ENCODE measurements around the gene SGPP1. TPM values are rescaled to one million over a fixed set of nuclear protein-coding genes. Genes with fewer than 3 reads are reported as not detected.

The SGPP1 gene
- total RNA-seq, 2 experiments from 2014 or later, result 21.0 to 35.4 TPM

GRCh38 chr14:63647696-63648410 is 80.0 kb downstream of the SGPP1 start:
- DNase-seq (ENCODE audit: low spot score), result no peak
- Histone ChIP-seq H3K4me3 (ENCODE audit: low read depth, low read length, poor library complexity, severe bottlenecking) (no peak overlapping the region), H3K36me3 (ENCODE audit: insufficient read depth, low read length) (no peaks in the 10 kb centered on the region), H4K20me1 (ENCODE audit: insufficient read depth, low read length) (no peaks in the 10 kb centered on the region), H3K4me2 (ENCODE audit: low read length) (no peak overlapping the region), H3K4me1 (ENCODE audit: insufficient read depth, low read length, poor library complexity, severe bottlenecking) (peaks cover 6% of the 10 kb centered on the region), H3K9me3 (ENCODE audit: low read length) (no peaks in the 10 kb centered on the region), H3K79me2 (ENCODE audit: insufficient read depth, low read depth, low read length) (peaks cover 6% of the 10 kb centered on the region; the same call in 1 of the 2 replicates), H2AFZ (ENCODE audit: low read length) (no peak overlapping the region), H3K27ac (ENCODE audit: low read depth, low read length, poor library complexity, severe bottlenecking) (no peak overlapping the region), H3K9me2 (ENCODE audit: insufficient read depth, low read length) (no peaks in the 10 kb centered on the region)
- ChIA-PET POLR2A (interaction anchor here (0.6 to 1.6 kb wide), 4 partner anchors 18 to 1161 kb away, joined by 3 to 5 read pairs (median 3); no protein-coding TSS in a partner anchor), CTCF (ENCODE audit: unreplicated experiment) (interaction anchor here (1.1 kb wide), 1 partner anchor 15 kb away, joined by 3 read pairs; no protein-coding TSS in a partner anchor)
- no TSS peak for BruUV-seq (replicated peaks)
- no peak for TF ChIP-seq CTCF (conservative IDR thresholded peaks at IDR 0.05; ENCODE audit: low read length)
- TF ChIP-seq EZH2phosphoT487 (IDR thresholded peaks at IDR 0.05; ENCODE audit: borderline replicate concordance, low read depth, low read length), result no peak
- intact Hi-C loops (cut with micrococcal nuclease; ENCODE audit: unreplicated experiment), result no loop called here

GRCh38 chr14:63644741-63645140 is 83.1 kb downstream of the SGPP1 start:
- Histone ChIP-seq H3K4me1 (ENCODE audit: insufficient read depth, low read length, poor library complexity, severe bottlenecking) (peaks cover 17% of the 10 kb centered on the region), H3K9me3 (ENCODE audit: low read length) (no peaks in the 10 kb centered on the region), H3K4me3 (ENCODE audit: low read depth, low read length, poor library complexity, severe bottlenecking) (no peak overlapping the region), H3K4me2 (ENCODE audit: low read length) (no peak overlapping the region), H3K36me3 (ENCODE audit: insufficient read depth, low read length) (peaks cover 4% of the 10 kb centered on the region; the same call in 1 of the 2 replicates), H3K27ac (ENCODE audit: low read depth, low read length, poor library complexity, severe bottlenecking) (no peak overlapping the region), H3K79me2 (ENCODE audit: insufficient read depth, low read depth, low read length) (peaks cover 25% of the 10 kb centered on the region), H3K9me2 (ENCODE audit: insufficient read depth, low read length) (no peaks in the 10 kb centered on the region), H4K20me1 (ENCODE audit: insufficient read depth, low read length) (no peaks in the 10 kb centered on the region), H2AFZ (ENCODE audit: low read length) (no peak overlapping the region)
- CTCF ChIA-PET (ENCODE audit: unreplicated experiment), result no interaction called here
- DNase-seq (ENCODE audit: low spot score), result no peak
- no peak for TF ChIP-seq EZH2phosphoT487 (IDR thresholded peaks at IDR 0.05; ENCODE audit: borderline replicate concordance, low read depth, low read length)
- TF ChIP-seq CTCF (conservative IDR thresholded peaks at IDR 0.05; ENCODE audit: low read length), result no peak
- BruUV-seq (replicated peaks), result no TSS peak
- intact Hi-C loops (cut with micrococcal nuclease; ENCODE audit: unreplicated experiment), result no loop called here
- POLR2A ChIA-PET, result interaction anchor here (1.0 to 1.5 kb wide), 3 partner anchors 41 to 83 kb away, joined by 3 to 4 read pairs (median 3); partner anchors contain the start of gene SGPP1
